ENCODE measurements around the gene PPP2R2C.

PPP2R2C gene

DNA sequence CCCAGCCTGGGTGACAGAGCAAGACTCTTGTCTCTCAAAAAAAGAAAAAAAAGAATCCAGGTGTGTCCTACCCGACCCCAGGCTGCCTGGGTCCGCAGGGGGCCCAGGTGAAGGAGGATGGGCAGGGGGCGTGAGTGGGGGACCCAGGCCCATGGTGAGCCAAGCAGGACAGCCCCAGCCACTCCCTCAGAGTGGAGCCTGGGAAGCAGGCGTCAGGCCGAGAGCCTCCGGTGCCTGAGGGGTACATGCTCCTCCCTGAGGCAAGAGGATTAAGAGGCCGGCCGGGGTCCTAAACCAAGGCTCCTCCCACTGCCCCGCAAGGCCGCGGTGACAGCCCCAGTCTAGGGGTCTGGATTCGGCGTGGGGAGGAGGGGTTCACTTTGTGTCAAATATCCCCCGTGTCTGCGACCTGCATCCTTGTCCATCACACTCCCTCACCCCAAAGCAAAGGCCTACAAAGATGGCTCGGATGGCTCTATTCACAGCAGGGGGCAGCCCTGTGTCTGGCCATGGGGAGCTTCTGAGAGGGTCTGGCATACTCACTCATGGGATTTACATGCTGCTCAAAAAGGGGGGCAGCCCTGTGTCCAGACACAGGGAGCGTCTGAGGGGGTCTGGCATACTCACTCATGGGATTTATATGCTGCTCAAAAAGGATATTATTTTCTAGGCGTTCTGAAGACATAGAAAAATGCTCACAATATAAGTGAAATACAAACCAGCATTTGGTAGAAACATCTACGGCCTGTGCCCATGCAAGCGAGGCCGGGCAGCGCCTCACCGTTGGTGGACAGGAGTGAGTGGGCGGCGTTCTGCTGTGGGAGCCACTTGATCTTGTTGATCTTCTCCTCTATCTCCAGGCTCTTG, 94.6 kb downstream of the PPP2R2C start:
- DNase-seq (ENCODE audit: low read depth), result no peak
- TF ChIP-seq, protein P1, sequence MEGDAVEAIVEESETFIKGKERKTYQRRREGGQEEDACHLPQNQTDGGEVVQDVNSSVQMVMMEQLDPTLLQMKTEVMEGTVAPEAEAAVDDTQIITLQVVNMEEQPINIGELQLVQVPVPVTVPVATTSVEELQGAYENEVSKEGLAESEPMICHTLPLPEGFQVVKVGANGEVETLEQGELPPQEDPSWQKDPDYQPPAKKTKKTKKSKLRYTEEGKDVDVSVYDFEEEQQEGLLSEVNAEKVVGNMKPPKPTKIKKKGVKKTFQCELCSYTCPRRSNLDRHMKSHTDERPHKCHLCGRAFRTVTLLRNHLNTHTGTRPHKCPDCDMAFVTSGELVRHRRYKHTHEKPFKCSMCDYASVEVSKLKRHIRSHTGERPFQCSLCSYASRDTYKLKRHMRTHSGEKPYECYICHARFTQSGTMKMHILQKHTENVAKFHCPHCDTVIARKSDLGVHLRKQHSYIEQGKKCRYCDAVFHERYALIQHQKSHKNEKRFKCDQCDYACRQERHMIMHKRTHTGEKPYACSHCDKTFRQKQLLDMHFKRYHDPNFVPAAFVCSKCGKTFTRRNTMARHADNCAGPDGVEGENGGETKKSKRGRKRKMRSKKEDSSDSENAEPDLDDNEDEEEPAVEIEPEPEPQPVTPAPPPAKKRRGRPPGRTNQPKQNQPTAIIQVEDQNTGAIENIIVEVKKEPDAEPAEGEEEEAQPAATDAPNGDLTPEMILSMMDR (IDR thresholded peaks at IDR 0.05; ENCODE audit: low read depth, low read length, missing control alignments), result no peak
- H3K4me3 ChIP-seq (ENCODE audit: low read depth, low read length), result no peak overlapping the region
- in situ Hi-C loops (cut with HindIII; ENCODE audit: low sequenced_read_pairs), result loop anchor here (5.0 kb wide), 1 partner anchor 71 kb away; no protein-coding TSS in a partner anchor

DNA sequence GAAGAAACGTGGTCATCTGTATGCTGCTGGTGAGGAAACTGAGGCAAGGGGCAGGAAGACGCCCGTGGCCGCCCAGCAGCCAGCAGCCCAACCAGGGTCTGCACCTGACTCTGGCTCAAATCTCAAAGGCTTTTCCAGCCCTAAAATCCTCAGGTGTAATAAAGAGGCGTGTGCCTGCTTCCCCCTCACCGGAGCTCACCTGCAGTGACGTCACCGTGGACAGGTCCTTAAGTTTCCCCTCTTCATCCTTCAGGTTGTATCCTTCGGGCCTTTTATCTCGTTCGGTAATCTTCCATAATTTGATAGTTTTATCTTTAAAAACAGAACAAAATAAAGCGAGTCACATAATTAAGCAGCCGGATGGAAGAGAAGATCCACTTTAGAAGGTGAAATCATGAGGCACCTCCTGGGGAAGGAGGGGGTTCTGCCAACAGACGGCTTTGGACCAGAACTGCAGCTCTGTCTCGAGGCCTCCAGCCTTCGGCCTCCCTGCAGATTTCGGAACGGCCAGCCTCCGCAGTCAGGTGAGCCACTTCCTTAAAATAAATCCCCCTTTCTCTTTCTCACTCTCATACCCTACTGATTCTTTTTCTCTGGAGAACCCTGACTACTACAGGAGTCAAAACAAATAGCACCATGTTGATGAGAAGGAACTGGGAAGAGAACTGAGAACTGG, 96.7 kb downstream of the PPP2R2C start:
- H3K4me3 ChIP-seq (ENCODE audit: low read depth, low read length), result no peak overlapping the region
- TF ChIP-seq, protein P1 (IDR thresholded peaks at IDR 0.05; ENCODE audit: low read depth, low read length, missing control alignments), result no peak
- no peak for DNase-seq (ENCODE audit: low read depth)
- in situ Hi-C loops (cut with HindIII; ENCODE audit: low sequenced_read_pairs), result loop anchor here (5.0 kb wide), 1 partner anchor 68 kb away; no protein-coding TSS in a partner anchor

DNA sequence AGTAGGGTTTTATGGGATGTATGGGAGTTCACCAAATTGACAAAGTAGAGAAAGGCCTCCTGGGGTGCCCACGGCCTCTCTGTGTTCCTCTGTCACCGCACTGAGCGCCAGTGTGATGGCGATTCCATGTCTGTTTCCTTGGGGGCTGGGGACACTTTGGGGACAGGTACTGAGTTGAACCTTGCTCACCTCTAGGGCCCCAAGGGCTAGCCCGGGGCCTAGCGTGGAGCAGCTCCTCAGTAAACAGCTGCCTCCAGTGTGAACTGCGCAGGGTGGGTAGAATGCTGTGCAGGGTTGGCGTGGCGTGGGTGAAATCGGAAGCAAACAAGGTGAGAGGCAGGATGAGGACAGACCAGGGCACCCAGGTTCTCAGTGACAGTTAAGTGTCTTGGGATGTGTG, 97.8 kb downstream of the PPP2R2C start:
- no peak for DNase-seq (ENCODE audit: low read depth)
- in situ Hi-C loops (cut with HindIII; ENCODE audit: low sequenced_read_pairs), result no loop called here
- TF ChIP-seq, protein P1 (IDR thresholded peaks at IDR 0.05; ENCODE audit: low read depth, low read length, missing control alignments), result no peak
- H3K4me3 ChIP-seq (ENCODE audit: low read depth, low read length), result no peak overlapping the region

DNA sequence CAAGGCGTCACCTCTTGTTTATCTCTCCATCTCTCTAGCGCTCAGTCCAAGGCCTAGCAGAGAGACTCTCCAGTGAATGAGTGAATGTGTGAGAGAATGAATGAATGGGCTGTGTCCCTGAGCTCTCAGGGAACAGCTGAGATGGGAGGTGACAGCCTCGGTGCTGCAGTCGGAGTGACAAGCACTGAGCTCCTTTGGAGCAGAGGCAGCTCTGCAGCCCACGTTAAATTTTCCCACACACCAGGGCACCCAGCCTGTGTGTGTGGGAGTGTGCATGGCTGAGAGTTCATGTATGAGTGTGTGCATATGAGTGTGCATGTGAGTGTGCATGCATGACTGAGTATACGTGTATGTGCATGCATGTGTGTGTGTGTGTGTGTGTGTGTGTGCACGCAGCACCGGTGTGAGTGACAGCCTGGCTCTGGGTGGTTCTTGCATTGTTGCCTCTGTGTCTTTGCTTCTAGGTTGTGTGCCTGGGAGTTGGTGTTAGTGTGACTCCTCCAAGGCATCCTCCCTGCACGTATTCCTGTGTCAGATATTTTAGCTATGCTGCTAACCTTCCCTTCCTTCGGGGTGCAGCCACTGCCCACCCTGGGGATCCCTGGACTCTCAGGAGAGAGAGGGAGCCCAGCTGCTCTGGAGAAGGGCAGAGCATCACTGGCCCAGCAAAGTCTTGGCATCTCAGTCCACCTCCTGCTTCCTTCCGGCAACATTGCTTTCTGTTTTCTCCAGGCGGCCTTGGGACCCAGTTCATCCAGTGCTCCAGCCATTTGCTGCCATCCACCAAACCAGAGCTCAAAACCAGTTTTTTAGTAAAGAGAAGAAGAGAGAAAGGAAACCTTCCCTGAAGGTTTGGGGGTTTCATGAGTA, 98.6 kb downstream of the PPP2R2C start:
- TF ChIP-seq, protein P1 (IDR thresholded peaks at IDR 0.05; ENCODE audit: low read depth, low read length, missing control alignments), result no peak
- no peak overlapping the region for H3K4me3 ChIP-seq (ENCODE audit: low read depth, low read length)
- DNase-seq (ENCODE audit: low read depth), result no peak
- in situ Hi-C loops (cut with HindIII; ENCODE audit: low sequenced_read_pairs), result no loop called here

DNA sequence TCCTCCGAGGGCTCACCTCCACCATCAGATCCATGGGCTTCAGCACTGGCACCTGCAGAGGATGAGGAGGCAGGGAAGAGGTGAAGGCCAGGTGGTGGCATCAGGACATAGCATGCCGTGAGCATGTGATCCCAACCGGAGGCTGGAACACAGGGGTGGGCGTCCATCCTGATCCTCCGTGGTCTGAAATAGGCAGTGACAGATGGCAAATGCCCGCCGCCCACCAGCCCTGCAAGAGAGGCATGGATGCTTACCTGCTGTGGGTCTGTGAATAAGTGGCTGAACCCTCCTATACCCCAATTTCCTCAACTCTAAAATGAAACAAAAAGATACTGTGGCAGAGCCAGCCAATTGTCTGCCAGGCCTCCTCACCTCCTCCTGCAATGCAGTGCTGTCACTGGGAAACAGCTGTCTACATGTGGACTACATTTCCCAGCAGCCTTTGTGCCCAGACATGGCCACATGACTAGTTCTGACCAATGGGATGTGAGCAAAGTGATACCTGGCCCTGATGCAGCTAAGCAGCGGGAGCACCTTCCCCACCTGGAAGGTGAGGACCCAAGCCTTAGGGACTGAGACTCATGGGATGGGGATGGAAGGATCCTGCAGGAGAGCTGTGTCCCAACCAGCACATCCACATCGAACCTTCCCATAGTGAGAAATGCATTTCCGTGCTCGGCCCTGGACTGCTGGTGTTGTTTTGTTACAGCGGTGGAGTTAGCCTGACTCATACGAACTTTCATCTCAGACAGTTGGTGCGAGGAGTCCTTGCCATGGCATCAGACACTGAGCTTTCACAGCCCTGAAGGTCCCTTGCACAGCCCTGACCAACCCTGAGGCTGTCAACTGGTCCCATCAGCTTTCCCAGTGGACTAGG, 99.5 kb downstream of the PPP2R2C start:
- H3K4me3 ChIP-seq (ENCODE audit: low read depth, low read length), result no peak overlapping the region
- in situ Hi-C loops (cut with HindIII; ENCODE audit: low sequenced_read_pairs), result no loop called here
- TF ChIP-seq, protein P1 (IDR thresholded peaks at IDR 0.05; ENCODE audit: low read depth, low read length, missing control alignments), result no peak
- no peak for DNase-seq (ENCODE audit: low read depth)
